HepG2 (cell line): ENCODE measurements around the gene PCGF6. TPM values are rescaled to one million over a fixed set of nuclear protein-coding genes. Genes with fewer than 3 reads are reported as not detected.

ENCODE experiments used
- ARNT2 ChIP-seq: sonication (generic); formaldehyde crosslinking; IDR thresholded peaks from 2 replicates; pipeline ENCODE4 v1.8.0; 2022; ENCODE audit warnings: mild to moderate bottlenecking, low read depth, missing genetic modification reagents, moderate library complexity
- DPF2 ChIP-seq: sonication (generic); formaldehyde crosslinking; IDR thresholded peaks from 2 replicates; pipeline ENCODE4 v1.4.0; 2020; ENCODE audit warnings: mild to moderate bottlenecking, low read depth, missing genetic modification reagents, borderline replicate concordance
- EHMT2 ChIP-seq: fragments of 200-600 bp; sonication (generic); IDR thresholded peaks from 2 replicates; pipeline ENCODE4 v1.7.0; 2017; ENCODE audit warnings: antibody characterized with exemption, low read depth, low read length, borderline replicate concordance
- GTF2F1 ChIP-seq: fragments of 150-350 bp; IDR thresholded peaks from 2 replicates; pipeline ENCODE4 v1.6.1; 2014; ENCODE audit warnings: low read length
- HNF1B ChIP-seq: sonication (generic); formaldehyde crosslinking; IDR thresholded peaks from 2 replicates; pipeline ENCODE4 v1.5.1; 2020; ENCODE audit warnings: mild to moderate bottlenecking, moderate library complexity, missing genetic modification reagents
- KLF6 ChIP-seq: IDR thresholded peaks from 2 replicates; pipeline ENCODE4 v1.8.0; 2016; ENCODE audit warnings: missing biosample characterization, missing genetic modification reagents
- MATR3 ChIP-seq: sonication (generic); formaldehyde crosslinking; IDR thresholded peaks from 2 replicates; pipeline ENCODE4 v1.4.0; 2020; ENCODE audit warnings: missing genetic modification reagents
- MYC ChIP-seq: sonication (generic); formaldehyde crosslinking; IDR thresholded peaks from 2 replicates; pipeline ENCODE4 v1.9.0; 2021; ENCODE audit warnings: missing genetic modification reagents, borderline replicate concordance
- RARG ChIP-seq: sonication (generic); formaldehyde crosslinking; IDR thresholded peaks from 2 replicates; pipeline ENCODE4 v1.4.0; 2020; ENCODE audit warnings: low read depth, mild to moderate bottlenecking, missing genetic modification reagents
- RELA ChIP-seq: sonication (generic); formaldehyde crosslinking; IDR thresholded peaks from 2 replicates; pipeline ENCODE4 v1.4.0; 2020; ENCODE audit warnings: missing genetic modification reagents
- SMAD3 ChIP-seq: sonication (generic); formaldehyde crosslinking; IDR thresholded peaks from 2 replicates; pipeline ENCODE4 v1.4.0; 2020; ENCODE audit warnings: missing genetic modification reagents
- SRSF9 ChIP-seq: fragments of 200-400 bp; formaldehyde crosslinking; IDR thresholded peaks from 2 replicates; pipeline ENCODE4 v1.6.1; 2018; ENCODE audit warnings: borderline replicate concordance, mild to moderate bottlenecking, low read depth, low read length; ENCODE audit not compliant: insufficient read depth, poor library complexity, severe bottlenecking
- ZBTB1 ChIP-seq: sonication (generic); formaldehyde crosslinking; IDR thresholded peaks from 2 replicates; pipeline ENCODE4 v1.4.0; 2020; ENCODE audit warnings: missing genetic modification reagents, borderline replicate concordance
- ZFP36L2 ChIP-seq: sonication (generic); formaldehyde crosslinking; IDR thresholded peaks from 2 replicates; pipeline ENCODE4 v1.4.0; 2020; ENCODE audit warnings: missing genetic modification reagents
- ZIK1 ChIP-seq: sonication (generic); formaldehyde crosslinking; IDR thresholded peaks from 2 replicates; pipeline ENCODE4 v1.5.0; 2020; ENCODE audit warnings: mild to moderate bottlenecking, low read depth, missing genetic modification reagents, borderline replicate concordance
- ZNF333 ChIP-seq: sonication (generic); formaldehyde crosslinking; IDR thresholded peaks from 2 replicates; pipeline ENCODE4 v1.4.0; 2020; ENCODE audit warnings: mild to moderate bottlenecking, missing genetic modification reagents, borderline replicate concordance
- ZNF543 ChIP-seq: sonication (generic); formaldehyde crosslinking; IDR thresholded peaks from 2 replicates; pipeline ENCODE4 v1.4.0; 2020; ENCODE audit warnings: mild to moderate bottlenecking, missing genetic modification reagents
- ZNF557 ChIP-seq: sonication (generic); formaldehyde crosslinking; IDR thresholded peaks from 2 replicates; pipeline ENCODE4 v1.4.0; 2020; ENCODE audit warnings: missing genetic modification reagents
- ZNF558 ChIP-seq: sonication (generic); formaldehyde crosslinking; IDR thresholded peaks from 2 replicates; pipeline ENCODE4 v1.9.0; 2022; ENCODE audit warnings: mild to moderate bottlenecking, missing genetic modification reagents, borderline replicate concordance
- ZNF616 ChIP-seq: sonication (generic); formaldehyde crosslinking; IDR thresholded peaks from 2 replicates; pipeline ENCODE4 v1.5.0; 2020; ENCODE audit warnings: low read depth, mild to moderate bottlenecking, missing genetic modification reagents
- ZNF644 ChIP-seq: IDR thresholded peaks from 2 replicates; pipeline ENCODE4 v1.6.1; 2016; ENCODE audit warnings: low read depth
- polyA plus RNA-seq, 8 experiments: library from polyadenylated mRNA; depleted of rRNA in 3 of 8; stranded (reverse) in 7 of 8; unstranded in 1 of 8; fragments of >200 nt; fragmentation: Illumina TruSeq in 4 of 8; extraction: Trizol in 4 of 8; gene quantifications; 2 replicates each; pipeline versions ENCODE4 v1.2.1 to v1.2.3, GENCODE V29; 2011 to 2016; ENCODE audit warnings: low read depth in 4 of 8, missing spikeins in 1 of 8, mixed read lengths in 1 of 8; ENCODE audit not compliant: insufficient read depth in 1 of 8
- total RNA-seq, 5 experiments: library from RNA; depleted of rRNA; stranded (reverse); fragments of >200 nt; fragmentation: Illumina TruSeq; extraction: Trizol; gene quantifications; 2 replicates each; pipeline ENCODE4 v1.2.3, GENCODE V29; 2016; ENCODE audit warnings: low read depth in 1 of 5
- TF ChIP-seq, protein P1 (sequence below), 2 experiments: fragments of 450-650 bp in 1 of 2; sonication (generic) in 1 of 2; formaldehyde crosslinking; IDR thresholded peaks; 2 replicates each; pipeline versions ENCODE4 v1.5.0 to v1.8.0; 2020 to 2022; ENCODE audit warnings: mild to moderate bottlenecking in 1 of 2, missing genetic modification reagents in 1 of 2
- TF ChIP-seq, protein P2 (sequence below): sonication (generic); formaldehyde crosslinking; IDR thresholded peaks from 2 replicates; pipeline ENCODE4 v1.9.0; 2021; ENCODE audit warnings: missing genetic modification reagents, borderline replicate concordance
- TF ChIP-seq, protein P3 (sequence below): sonication (generic); formaldehyde crosslinking; IDR thresholded peaks from 2 replicates; pipeline ENCODE4 v1.4.0; 2020; ENCODE audit warnings: missing genetic modification reagents, borderline replicate concordance

The PCGF6 gene
- total and polyA plus RNA-seq, 2 of the 13 experiments (the other 11 are each of a cell fraction or from before 2014, with no cell fraction given) = 5.2 to 19.4 TPM

DNA sequence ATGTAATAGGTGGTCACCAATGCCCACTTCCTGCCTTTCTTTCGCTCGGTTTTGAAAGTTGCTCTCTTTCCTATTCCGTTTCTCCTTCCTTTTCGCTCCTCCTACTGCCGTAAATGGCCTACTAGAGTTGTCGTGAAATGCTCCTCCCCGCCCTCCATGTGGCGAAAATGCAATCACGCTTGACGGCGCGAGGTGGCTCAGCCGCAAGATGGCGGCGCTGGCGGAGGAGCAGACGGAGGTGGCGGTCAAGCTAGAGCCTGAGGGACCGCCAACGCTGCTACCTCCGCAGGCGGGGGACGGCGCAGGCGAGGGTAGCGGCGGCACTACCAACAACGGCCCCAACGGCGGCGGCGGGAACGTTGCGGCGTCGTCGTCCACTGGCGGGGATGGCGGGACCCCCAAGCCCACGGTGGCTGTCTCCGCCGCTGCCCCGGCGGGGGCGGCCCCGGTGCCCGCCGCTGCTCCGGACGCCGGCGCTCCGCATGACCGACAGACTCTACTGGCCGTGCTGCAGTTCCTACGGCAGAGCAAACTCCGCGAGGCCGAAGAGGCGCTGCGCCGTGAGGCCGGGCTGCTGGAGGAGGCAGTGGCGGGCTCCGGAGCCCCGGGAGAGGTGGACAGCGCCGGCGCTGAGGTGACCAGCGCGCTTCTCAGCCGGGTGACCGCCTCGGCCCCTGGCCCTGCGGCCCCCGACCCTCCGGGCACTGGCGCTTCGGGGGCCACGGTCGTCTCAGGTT, 17.0 kb upstream of the PCGF6 start, which contains the start of gene TAF5 (continued):
- TF ChIP-seq ZNF616 (CRISPR knock-in tag) (no peak), ZNF557 (CRISPR knock-in tag) (no peak), ZFP36L2 (CRISPR knock-in tag) (no peak), ZBTB1 (CRISPR knock-in tag) (no peak), RELA (CRISPR knock-in tag) (peak; percentile 42), ZNF543 (CRISPR knock-in tag) (no peak), ZNF558 (CRISPR knock-in tag) (no peak; the same call in 1 of the 2 replicates), ZNF644 (CRISPR knock-in tag) (no peak), MYC (CRISPR knock-in tag) (peak; percentile 83), ZNF333 (CRISPR knock-in tag) (peak; percentile 83; the same call in 1 of the 2 replicates), RARG (no peak), SMAD3 (CRISPR knock-in tag) (peak; percentile 63), SRSF9 (no peak), EHMT2 (no peak), GTF2F1 (no peak), HNF1B (CRISPR knock-in tag) (peak; percentile 77), ARNT2 (CRISPR knock-in tag) (peak; percentile 93), DPF2 (no peak), MATR3 (CRISPR knock-in tag) (no peak), ZIK1 (CRISPR knock-in tag) (no peak), KLF6 (CRISPR knock-in tag) (peak; percentile 96)
- TF ChIP-seq, protein P1, sequence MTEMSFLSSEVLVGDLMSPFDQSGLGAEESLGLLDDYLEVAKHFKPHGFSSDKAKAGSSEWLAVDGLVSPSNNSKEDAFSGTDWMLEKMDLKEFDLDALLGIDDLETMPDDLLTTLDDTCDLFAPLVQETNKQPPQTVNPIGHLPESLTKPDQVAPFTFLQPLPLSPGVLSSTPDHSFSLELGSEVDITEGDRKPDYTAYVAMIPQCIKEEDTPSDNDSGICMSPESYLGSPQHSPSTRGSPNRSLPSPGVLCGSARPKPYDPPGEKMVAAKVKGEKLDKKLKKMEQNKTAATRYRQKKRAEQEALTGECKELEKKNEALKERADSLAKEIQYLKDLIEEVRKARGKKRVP (CRISPR knock-in tag; IDR thresholded peaks at IDR 0.05) = no peak; a peak in 1 of 4 replicates
- TF ChIP-seq, protein P2, sequence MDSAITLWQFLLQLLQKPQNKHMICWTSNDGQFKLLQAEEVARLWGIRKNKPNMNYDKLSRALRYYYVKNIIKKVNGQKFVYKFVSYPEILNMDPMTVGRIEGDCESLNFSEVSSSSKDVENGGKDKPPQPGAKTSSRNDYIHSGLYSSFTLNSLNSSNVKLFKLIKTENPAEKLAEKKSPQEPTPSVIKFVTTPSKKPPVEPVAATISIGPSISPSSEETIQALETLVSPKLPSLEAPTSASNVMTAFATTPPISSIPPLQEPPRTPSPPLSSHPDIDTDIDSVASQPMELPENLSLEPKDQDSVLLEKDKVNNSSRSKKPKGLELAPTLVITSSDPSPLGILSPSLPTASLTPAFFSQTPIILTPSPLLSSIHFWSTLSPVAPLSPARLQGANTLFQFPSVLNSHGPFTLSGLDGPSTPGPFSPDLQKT = no peak
- TF ChIP-seq, protein P3, sequence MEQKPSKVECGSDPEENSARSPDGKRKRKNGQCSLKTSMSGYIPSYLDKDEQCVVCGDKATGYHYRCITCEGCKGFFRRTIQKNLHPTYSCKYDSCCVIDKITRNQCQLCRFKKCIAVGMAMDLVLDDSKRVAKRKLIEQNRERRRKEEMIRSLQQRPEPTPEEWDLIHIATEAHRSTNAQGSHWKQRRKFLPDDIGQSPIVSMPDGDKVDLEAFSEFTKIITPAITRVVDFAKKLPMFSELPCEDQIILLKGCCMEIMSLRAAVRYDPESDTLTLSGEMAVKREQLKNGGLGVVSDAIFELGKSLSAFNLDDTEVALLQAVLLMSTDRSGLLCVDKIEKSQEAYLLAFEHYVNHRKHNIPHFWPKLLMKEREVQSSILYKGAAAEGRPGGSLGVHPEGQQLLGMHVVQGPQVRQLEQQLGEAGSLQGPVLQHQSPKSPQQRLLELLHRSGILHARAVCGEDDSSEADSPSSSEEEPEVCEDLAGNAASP (CRISPR knock-in tag) = peak; percentile 74
